A549 treated with AZD9567 at 1 μM for 4 hours (cell line): ENCODE results near the gene NSUN5. TPM values are rescaled to one million over a fixed set of nuclear protein-coding genes. Genes with fewer than 3 reads are reported as not detected.

Experiments used
- total RNA-seq: library from RNA; stranded (reverse); fragments of 200-300 nt; extraction: Qiagen RNA extraction; gene quantifications from 5 replicates; pipeline ENCODE4 v1.2.3, GENCODE V29; 2022; ENCODE audit not compliant: insufficient read depth

The NSUN5 gene
- 49.0 to 67.2 TPM (median 63.6 TPM) in 5 replicates for total RNA-seq

GRCh38 chr7:73308665-73309214, at the start of gene NSUN5:
Gene NSUN5 (minus strand): TSS chr7:73308826. CDS start chr7:73308790, 36 bp downstream.

GRCh38 chr7:73327922-73328321, 19.3 kb upstream of the NSUN5 start, which contains the start of the genes FKBP6 and TRIM50:
Gene FKBP6 (plus strand): TSS chr7:73328161. CDS start chr7:73328429, 268 bp downstream.
Gene TRIM50 (minus strand): TSS chr7:73328082. CDS start chr7:73324787, 3,295 bp downstream.

Other genes starting within 250 kb of the NSUN5 start
- not detected in 5 replicates for gene SPDYE9, start 222.8 kb downstream of the NSUN5 start, total RNA-seq
- gene TRIM50, start 19.3 kb upstream of the NSUN5 start, total RNA-seq: not detected in 5 replicates
- not detected in 5 replicates for gene FKBP6, start 19.3 kb upstream of the NSUN5 start, total RNA-seq
- gene FZD9, start 125.0 kb upstream of the NSUN5 start, total RNA-seq: 2.1 to 3.0 TPM (median 2.7 TPM) in 4 of 5 replicates, not detected in the other
- gene BAZ1B, start 213.5 kb upstream of the NSUN5 start, total RNA-seq: 50.1 to 62.0 TPM (median 56.3 TPM) in 5 replicates
- 62.5 to 75.3 TPM (median 70.1 TPM) in 5 replicates for gene BCL7B, start 248.9 kb upstream of the NSUN5 start, total RNA-seq